Heart left ventricle (tissue), 13 donors: ENCODE measurements around the gene POT1.

Source experiments
- POLR2A ChIP-seq, 2 donors: fragments of 450-650 bp; IDR thresholded peaks; one replicate each; pipeline ENCODE4 v1.6.1; 2017; ENCODE audit warnings: antibody characterized with exemption in 2 of 2, mild to moderate bottlenecking in 2 of 2, moderate library complexity in 2 of 2
- TF ChIP-seq, protein P1 (sequence below), 12 donors: fragments of 200-600 bp; sonication (generic) in 4 of 12; IDR thresholded peaks; one replicate each; pipeline versions ENCODE4 v1.5.0 to v1.8.0; 2018 to 2022; ENCODE audit warnings: antibody characterized with exemption in 12 of 12, mild to moderate bottlenecking in 5 of 12
- donor health status: ischemic (EF 13 %, LVEDD 7.1; RV severe dilation, severe dysfunction).
- donor health status: DM: no; HTN: yes; CAD: no.
- donor health status: DM: no; HTN: no; CAD: no.
- donor health status: ischemic (EF 25% LVEDD 6.9; RV normal size, moderate dysfunction).
- donor health status: ischemic (EF 25% LVEDD 5.7; RV mildly dilated, moderate dysfunction).
- donor health status: ischemic (EF 35%, LVEDD 5.7; RV mildly dilated, moderate dysfunction).
- donor health status: nonischemic (EF 11% LVEDD 7.7; RV severe dilation, severe dysfunction).
- donor health status: DM: yes; HTN: yes; CAD: no.
- donor health status: PGD.
- donor health status: ischemic (EF 29% LVEDD 5.4; RV normal size, mild dysfunction).
- donor health status: nonischemic (EF 23%, LVEDD 6.1; RV moderate dilation, normal function).

DNA sequence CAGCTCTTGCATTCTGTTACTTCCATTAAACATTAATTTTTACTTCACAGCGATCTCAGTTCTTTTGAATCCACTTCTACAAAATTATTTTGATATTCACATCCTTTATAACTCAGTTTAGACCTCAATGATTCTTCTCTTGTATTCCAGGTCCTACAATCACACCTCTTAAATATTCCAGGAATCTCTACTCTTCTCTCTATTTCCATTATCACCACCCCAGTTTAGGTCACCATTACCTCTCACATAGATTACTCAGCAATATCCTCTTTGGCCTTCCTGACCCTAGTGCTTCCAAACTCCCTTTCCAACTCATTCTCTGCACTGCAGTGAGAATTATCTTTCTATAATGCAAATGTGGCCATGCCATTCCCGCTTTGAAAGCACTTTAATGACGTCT, 136.9 kb downstream of the POT1 start:
- TF ChIP-seq, protein P1, sequence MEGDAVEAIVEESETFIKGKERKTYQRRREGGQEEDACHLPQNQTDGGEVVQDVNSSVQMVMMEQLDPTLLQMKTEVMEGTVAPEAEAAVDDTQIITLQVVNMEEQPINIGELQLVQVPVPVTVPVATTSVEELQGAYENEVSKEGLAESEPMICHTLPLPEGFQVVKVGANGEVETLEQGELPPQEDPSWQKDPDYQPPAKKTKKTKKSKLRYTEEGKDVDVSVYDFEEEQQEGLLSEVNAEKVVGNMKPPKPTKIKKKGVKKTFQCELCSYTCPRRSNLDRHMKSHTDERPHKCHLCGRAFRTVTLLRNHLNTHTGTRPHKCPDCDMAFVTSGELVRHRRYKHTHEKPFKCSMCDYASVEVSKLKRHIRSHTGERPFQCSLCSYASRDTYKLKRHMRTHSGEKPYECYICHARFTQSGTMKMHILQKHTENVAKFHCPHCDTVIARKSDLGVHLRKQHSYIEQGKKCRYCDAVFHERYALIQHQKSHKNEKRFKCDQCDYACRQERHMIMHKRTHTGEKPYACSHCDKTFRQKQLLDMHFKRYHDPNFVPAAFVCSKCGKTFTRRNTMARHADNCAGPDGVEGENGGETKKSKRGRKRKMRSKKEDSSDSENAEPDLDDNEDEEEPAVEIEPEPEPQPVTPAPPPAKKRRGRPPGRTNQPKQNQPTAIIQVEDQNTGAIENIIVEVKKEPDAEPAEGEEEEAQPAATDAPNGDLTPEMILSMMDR (IDR thresholded peaks at IDR 0.05): no peak
- TF ChIP-seq POLR2A (IDR thresholded peaks at IDR 0.05): no peak
